SW 1271 (cell line): ENCODE measurements around the gene FANCM.
A peak's percentile ranks its signal among the peaks of the same experiment; 100 is the strongest.
"Not testable (repeated sequence)": the region's sequence is repeated elsewhere in the genome, so short reads cannot be mapped to it uniquely, and the experiment has no call there.

Source experiments
- DNase-seq, 2 experiments: peaks; one replicate each; lab custom pipeline; 2025; lab: John Stamatoyannopoulos, UW

Gene FANCM

GRCh38 chr14:45144658-45145057 lies 8.9 kb downstream of the FANCM start:
- DNase-seq: no peak

DNA sequence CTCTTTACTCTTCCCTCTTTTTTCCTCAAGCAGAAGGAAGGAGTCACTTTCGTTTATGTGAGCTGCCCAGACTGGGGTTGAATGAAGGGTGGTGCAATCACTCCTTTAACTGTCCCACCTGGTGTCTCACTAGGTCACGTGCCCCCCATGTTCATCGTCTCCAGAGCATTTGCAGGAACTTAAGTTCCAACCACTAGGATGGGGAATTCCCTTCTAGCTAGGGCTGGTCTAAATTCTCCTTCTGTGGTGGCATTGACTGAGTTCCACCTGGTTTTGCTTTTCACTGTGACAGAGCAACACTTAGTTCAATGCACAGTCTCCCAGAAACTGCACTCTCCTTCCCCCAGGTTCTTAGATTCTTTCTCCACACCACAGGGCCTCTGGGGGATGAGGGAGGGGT lies 9.5 kb downstream of the FANCM start:
- no peak for DNase-seq

DNA sequence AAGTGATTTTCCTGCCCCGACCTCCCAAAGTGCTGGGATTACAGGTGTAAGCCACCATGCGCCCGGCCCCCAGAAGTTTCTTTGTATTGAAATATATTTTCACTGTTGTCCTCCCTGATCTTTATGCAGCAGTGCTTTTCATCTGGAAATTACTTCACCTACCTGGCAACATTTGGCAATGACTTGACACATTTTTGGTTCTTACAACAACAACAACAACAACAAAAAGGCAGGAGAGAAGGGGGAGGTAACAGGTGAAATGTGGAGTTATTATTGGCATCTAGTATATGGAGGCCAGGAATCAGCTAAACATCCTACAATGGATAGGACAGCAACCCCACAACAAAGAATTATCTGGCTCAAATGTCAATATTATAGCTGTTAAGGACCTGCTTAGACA lies 13.9 kb downstream of the FANCM start:
- no peak for DNase-seq

- no peak for DNase-seq
Measured at GRCh38 chr14:45150386-45150890, 14.7 kb downstream of the FANCM start.

- no peak for DNase-seq
Measured at GRCh38 chr14:45156067-45156466, 20.3 kb downstream of the FANCM start.

DNA sequence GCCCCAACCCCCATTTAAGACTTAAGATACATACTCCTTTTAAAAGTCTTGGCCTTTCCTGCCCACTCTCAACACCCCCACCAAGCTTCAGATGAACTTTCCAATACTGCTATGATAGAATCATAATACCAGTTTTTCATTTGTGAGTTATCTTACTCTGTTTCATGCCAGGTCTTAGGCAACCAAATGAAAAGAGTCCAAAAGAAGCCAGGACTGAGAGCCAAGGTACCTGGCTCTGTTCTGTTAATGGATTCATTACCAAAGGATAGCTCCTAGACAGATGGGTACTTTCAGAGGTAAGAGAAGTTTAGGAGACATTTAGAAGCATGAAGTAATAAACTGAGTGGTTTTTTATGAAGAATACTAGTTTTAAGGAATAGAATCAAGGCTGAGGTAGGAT lies 34.2 kb downstream of the FANCM start:
- DNase-seq: no peak

DNA sequence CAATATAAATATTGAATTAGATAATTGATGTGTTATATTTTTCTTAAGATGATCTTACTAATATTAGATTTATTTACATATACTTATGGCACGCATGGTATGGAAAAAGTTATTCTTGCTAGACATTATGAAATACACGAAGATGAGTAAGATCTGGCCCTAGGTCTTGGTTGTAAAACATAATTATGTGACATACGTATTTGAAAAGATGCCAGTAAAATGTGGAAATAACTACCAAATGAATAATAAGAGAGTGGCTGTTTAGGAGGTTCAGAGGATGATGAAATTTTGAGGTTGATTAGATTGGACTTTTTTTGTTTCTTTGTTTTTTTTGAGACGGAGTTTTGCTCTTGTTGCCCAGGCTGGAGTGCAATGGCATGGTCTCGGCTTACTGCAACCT lies 41.3 kb downstream of the FANCM start:
- no peak for DNase-seq

- DNase-seq: no peak
Measured at GRCh38 chr14:45181329-45181728, 45.6 kb downstream of the FANCM start.

- no peak for DNase-seq
Measured at GRCh38 chr14:45181806-45182205, 46.1 kb downstream of the FANCM start.

DNA sequence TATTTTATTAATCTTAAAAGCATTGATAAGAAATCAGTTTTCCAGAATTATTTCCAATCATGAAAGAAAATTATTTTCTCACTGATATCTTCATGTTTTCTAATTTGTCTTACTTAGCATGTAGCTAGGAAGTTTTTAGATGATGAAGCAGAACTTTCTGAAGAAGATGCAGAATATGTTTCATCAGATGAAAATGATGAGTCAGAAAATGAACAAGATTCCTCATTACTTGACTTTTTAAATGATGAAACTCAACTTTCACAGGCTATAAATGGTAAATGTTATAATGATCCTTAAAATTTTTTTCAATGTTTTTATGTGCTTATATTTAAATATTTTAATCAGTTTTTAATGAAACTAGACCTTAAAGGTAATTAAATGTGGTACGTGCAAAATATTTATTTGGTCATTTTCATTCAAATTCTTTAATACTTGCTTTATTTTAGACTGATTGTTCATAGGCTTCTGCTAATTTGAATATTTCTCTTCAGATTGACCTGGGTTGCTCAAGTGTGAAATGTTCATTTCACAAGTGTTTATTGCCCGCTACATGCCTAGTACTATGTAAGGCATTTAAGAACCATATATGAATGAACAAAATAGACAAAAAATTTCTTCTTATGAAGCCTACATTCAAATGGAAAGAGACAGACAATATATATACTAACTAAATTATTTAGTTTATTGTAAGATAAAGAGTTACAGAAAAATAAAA lies 49.5 kb downstream of the FANCM start:
- no peak for DNase-seq

GRCh38 chr14:45194964-45195363 lies 59.2 kb downstream of the FANCM start:
- DNase-seq: no peak

DNA sequence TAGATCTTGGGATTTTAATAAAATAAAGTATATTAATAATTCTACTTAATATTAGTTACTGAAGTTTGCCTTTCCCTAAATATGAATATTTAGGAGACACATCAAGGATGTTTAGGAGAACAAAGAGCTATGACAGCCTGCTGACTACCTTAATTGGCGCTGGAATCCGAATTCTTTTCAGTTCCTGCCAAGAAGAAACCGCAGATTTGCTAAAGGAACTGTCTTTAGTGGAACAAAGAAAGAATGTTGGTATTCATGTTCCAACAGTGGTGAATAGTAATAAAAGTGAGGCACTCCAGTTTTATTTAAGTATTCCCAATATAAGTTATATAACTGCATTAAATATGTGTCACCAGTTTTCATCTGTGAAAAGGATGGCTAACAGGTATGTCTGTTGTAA lies 62.8 kb downstream of the FANCM start:
- no peak for DNase-seq

- DNase-seq: no peak
Measured at GRCh38 chr14:45199230-45199629, 63.5 kb downstream of the FANCM start.

GRCh38 chr14:45201905-45202304 lies 66.2 kb downstream of the FANCM start:
- DNase-seq: peak in 1 of 2 experiments; percentile 11

DNA sequence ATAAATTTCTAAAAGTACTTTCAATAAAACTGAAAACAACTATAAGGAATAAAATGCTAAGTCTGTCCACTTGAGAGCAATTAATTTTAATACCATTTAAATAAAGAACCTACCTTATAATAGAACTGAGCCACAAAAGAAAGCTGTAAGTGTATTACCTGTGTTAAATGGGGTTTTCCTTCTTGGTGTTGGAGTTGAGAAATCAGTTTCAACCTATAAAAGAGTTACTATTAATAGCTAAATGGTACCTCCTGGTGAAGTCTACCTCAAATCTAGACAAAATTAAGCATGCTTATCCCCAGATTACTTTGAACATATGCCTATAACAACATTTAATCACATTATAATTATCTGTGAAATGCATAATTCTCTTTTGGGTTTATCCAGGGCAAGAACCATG lies 68.5 kb downstream of the FANCM start:
- DNase-seq: no peak

- no peak for DNase-seq
Measured at GRCh38 chr14:45210159-45210558, 74.4 kb downstream of the FANCM start.

DNA sequence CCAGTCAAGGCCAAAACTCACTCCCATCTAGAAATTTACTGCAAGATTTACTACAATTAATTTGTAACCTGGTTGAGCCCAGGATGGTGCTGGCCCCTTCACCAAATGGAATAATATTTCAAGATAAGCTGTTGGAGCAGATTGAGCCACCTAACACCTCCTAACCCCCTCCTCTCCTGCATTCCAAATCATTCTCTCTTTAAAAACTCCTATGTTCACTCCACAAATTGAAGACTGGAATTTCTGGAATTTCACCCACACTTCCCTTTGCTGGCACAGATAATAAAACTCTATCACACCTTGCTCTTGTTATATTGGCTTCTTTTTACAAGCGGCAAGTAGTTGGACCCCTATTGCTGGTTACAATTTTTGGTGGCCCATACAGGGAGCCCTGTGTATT lies 75.6 kb downstream of the FANCM start:
- DNase-seq: no peak

DNA sequence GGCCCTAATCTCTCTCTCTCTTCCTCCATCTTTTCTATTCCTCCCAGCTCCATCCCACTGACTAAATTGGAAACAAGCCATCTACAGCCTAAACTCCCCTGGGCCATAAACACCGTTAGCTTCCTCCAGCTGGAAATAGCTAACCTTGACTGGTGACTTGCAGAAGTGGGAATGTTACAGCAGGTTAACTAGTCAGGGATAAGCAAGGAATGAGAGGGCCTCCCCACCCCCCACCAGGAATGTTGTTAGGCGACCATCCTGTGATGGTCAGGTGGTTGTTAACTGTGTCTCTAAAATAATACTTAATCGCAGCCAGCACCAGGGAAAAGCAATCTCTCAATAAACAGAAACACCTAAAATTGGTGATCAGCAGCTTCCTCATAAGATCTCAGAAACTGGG lies 76.5 kb downstream of the FANCM start:
- DNase-seq: no peak

GRCh38 chr14:45213716-45214115 lies 78.0 kb downstream of the FANCM start:
- not testable (repeated sequence) for DNase-seq

DNA sequence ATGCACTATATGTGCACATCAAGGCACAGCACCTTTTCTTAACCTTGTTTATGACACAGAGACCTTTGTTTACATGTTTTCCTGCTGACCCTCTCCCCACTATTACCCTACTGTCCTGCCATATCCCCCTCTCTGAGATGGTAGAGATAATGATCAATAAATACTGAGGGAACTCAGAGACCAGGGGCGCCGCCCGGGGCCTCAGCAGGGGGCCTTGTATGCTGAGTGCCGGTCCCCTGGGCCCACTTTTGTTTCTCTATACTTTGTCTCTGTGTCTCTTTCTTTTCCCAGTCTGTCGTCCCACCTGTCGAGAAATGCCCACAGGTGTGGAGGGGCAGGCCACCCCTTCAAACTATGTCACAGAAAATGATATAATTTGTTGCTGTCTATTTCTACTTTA lies 78.6 kb downstream of the FANCM start:
- not testable (repeated sequence) for DNase-seq

GRCh38 chr14:45222485-45223262 lies 86.9 kb downstream of the FANCM start:
- DNase-seq: no peak

DNA sequence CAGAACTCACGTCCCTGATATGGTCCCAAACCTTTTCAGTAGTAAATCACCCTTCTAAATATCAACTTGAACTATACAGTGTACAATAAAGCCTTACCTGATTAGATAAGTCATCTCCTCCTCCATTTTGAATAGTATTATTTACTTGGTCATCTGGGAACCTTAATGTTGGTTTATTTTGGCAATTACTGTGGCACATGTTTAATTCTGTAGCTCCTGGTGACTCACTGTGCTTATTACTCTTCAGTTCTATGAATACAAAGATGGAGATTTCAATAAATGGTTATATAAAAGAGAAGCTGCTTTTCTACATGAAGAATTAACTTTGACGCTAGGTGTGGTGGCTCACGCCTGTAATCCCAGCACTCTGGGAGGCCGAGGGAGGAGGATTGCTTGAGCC lies 91.8 kb downstream of the FANCM start:
- DNase-seq: no peak

GRCh38 chr14:45238988-45239387 lies 103.3 kb downstream of the FANCM start:
- no peak for DNase-seq
